GM19463 (cell line): ENCODE measurements around the gene MRS2.
"Not testable (repeated sequence)": the region's sequence is repeated elsewhere in the genome, so short reads cannot be mapped to it uniquely, and the experiment has no call there.

ENCODE experiments used
- ATAC-seq: cut with Tn5 transposase; IDR thresholded peaks from one replicate; pipeline ENCODE4 v1.9.1; 2021; ENCODE audit warnings: mild to moderate bottlenecking, moderate library complexity; ENCODE audit not compliant: unreplicated experiment

The MRS2 gene

GRCh38 chr6:24385536-24386269, 17.0 kb upstream of the MRS2 start:
- ATAC-seq, result peak; percentile 69

- ATAC-seq, result no peak
These were observed 14.9 kb upstream of the MRS2 start for GRCh38 chr6:24387818-24388217.

DNA sequence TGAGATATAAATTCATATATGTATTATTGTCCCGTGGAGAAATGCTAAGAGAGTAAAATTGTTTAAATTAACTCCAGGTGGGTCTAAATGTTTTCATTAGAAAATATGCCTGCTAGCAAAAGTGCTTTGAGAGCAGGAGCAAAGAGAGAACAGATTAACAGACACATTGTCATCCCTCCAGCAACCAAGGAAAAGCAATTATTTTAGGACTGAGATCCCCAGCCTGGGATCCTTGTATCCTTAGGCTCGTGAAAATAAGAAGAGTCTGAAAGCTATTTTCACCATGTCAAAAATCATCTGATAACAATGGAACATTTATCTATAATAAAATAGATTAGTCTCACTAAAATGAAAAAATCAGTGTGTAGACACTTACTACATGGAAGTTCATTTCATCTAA, 11.5 kb upstream of the MRS2 start:
- no peak for ATAC-seq

- ATAC-seq, result peak; percentile 92
These were observed 10.9 kb upstream of the MRS2 start for GRCh38 chr6:24391756-24392405.

DNA sequence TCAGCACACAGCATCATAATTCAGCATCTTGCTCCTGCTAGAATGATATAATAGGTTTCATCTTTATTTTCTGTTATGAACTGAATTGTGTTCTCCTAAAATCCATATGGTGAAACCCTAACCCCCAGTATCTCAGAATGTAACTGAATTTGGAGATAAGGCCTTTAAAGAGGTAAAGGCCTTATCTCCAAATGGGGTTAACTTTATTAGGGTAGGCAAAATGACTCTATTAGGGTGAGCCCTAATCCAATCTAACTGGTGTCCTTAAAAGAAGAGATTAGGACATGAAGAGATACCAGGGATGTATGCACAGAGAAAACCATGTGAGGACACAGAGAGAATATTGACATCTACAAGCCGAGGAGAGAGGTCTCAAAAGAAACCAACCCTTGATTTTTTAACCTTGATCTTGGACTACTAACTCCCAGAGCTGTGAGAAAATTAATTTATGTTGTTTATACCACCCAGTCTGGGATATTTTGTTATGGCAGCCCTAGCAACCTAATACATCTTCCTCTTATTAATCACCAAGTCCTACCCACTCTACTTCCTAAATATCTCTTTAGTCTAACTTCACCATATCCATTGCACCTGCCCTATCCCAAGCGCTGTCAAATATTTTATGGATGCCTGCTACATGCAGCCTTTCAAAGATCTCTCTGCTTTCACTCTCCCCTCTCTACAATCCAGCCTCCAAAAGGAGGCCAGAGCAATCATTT, 8.5 kb upstream of the MRS2 start:
- no peak for ATAC-seq

DNA sequence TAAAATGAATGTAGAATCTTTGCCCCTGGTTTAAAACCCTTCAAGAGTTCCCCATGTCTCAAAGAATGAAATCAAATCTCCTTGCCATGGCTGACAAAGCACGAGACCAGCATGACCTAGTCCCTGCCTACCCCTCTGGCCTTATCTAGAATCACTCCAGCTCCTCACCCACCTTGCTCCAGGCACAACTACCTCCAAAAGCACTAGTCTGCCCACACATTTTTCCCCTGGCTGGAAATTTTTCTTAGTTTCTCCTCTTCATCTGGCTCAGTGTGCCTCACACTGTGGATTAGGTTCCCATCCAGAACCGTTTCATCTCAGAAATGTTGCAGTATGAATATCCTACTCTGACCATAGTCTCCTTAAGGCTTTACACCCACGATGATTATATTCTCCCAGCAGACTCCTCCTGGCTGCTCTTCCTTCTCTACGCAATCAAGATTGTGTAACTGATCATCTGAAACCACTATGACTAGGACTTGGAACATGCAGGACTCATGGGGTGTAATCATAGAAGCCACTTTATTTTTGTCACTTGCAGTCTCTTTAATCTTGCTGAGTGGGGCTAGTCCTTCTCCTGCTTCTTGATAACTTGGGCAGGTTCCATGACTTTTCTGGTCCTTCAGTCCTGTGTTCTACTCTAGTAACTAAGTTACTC, 7.8 kb upstream of the MRS2 start:
- no peak for ATAC-seq

- no peak for ATAC-seq
These were observed 5.9 kb upstream of the MRS2 start for GRCh38 chr6:24396824-24397223.

- ATAC-seq, result no peak
These were observed 5.1 kb upstream of the MRS2 start for GRCh38 chr6:24397631-24398030.

DNA sequence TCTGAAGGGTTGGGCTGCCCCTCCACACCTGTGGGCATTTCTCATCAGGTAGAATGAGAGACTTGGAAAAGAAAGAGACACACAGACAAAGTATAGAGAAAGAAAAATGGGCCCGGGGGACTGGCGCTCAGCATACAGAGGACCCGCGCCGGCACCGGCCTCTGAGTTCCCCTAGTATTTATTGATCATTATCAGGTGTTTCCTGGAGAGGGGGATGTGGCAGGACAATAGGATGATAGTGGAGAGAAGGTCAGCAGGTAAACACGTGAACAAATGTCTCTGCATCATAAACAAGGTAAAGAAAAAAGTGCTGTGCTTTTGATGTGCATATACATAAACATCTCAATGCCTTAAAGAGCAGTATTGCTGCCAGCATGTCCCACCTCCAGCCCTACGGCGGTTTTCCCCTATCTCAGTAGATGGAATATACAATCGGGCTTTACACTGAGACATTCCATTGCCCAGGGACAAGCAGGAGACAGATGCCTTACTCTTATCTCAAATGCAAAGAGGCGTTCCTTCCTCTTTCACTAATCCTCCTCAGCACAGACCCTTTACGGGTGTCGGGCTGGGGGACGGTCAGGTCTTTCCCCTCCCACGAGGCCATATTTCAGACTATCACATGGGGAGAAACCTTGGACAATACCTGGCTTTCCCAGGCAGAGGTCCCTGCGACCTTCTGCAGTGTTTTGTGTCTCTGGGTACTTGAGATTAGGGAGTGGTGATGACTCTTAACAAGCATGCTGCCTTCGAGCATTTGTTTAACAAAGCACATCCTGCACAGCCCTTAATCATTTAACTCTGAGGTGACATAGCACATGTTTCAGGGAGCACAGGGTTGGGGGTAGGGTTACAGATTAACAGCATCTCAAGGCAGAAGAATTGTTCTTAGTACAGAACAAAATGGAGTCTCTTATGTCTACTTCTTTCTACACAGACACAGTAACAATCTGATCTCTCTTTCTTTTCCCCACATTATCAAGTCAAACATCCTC, 2.4 kb upstream of the MRS2 start:
- not testable (repeated sequence) for ATAC-seq

DNA sequence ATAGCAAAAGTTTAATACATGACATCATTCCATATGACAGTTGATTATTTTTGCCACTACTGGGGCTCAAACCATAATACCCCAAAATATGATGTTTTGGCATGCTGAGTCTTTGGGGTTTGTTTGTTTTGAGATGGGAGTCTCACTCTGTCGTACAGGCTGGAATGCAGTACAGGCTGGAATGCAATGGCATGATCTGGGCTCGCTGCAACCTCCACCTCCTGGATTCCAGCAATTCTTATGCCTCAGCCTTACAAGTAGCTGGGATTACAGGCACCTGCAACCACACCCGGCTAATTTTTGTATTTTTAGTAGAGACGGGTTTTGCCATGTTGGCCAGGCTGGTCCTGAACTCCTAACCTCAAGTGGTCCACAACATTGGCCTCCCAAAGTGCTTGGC, 1.3 kb upstream of the MRS2 start:
- no peak for ATAC-seq

DNA sequence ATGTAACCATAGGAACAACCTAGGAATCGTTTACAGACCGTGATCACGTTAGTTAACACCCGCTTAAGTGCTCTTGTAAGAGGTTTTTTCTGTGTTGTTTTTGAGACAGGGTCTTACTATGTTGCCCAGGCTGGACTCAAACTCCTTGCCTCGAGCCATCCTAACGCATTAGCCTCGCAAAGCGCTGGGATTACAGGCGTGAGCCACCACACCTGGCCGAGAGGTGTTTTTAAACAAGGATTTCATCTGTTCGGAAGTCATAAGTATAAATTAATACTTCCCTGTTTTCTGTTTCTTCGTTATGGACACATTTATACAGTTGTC, 727 bp downstream of the MRS2 start:
- ATAC-seq, result no peak

GRCh38 chr6:24405262-24405661, 2.5 kb downstream of the MRS2 start:
- no peak for ATAC-seq

DNA sequence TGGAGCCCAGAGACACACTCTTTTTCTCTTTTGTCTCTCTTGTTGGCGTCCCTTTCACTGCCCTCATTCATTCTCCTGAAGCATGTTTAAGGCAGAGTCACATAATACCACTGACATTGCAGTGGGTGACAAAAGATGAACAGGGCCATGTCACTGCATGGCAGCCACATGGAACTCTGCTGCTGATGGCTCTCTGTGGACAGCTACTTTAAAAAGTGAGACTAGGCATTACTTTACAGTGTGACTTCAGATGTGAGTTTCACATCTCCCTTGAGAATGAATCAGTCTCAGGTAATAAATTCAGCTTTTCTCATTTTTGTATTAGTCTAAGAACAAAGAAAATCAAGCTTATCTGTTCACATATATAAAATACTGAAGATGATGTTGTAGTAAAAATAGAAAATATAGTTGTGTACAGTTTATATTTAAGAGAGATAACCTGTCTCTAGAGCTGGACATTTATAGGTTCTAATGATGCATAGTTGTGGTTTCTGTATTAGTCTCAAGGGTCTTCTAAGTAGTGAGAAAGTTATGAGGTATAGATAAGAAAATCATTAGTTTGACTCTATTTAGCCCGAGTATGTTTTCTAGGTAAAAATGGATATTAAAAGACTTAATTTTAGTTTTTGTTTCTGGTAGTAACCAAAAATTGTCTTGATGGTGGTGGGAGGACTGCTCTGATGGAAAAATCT, 6.1 kb downstream of the MRS2 start:
- peak; percentile 88 for ATAC-seq

- no peak for ATAC-seq
These were observed 7.9 kb downstream of the MRS2 start for GRCh38 chr6:24410622-24411021.

- no peak for ATAC-seq
These were observed 9.6 kb downstream of the MRS2 start for GRCh38 chr6:24412294-24412693.

GRCh38 chr6:24414531-24414930, 11.8 kb downstream of the MRS2 start:
- not testable (repeated sequence) for ATAC-seq

GRCh38 chr6:24415753-24416152, 13.0 kb downstream of the MRS2 start:
- ATAC-seq, result peak; percentile 90

DNA sequence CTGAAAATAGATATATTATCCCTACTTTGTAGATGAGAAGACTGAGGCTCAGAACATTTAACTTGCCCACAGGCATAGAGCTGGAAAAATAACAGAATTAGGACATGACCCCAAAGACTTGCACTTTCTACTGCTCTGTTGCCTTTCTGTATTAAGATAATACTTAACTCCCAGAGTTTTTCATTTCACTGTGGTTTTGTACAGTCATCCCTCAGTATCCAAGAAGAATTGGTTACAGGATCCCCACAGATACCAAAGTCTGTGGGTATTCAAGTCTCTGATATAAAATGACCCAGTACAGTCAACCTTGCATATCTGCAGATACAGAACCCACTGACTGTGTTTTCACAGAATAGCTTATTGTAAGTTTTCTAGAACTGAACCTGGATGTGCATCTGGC, 16.8 kb downstream of the MRS2 start:
- no peak for ATAC-seq

DNA sequence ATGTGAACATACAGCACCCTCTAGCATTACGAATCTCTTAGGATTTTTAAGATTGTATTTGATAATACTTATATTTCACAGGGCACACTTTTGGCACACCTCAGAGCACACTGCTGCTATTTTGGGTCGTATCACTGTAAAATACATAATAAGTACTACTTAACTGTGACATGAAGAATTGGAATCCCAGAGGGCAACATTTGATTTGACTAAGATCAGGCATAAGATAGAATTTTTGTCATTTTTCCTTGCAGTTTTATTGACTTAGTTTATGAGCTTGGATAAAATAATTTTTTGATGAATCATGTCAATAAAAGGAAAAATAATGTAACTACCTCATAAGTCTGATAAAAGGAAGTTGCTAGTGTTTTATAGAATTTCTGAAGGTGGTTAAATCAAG, 22.4 kb downstream of the MRS2 start:
- no peak for ATAC-seq
